Heart left ventricle (tissue), 16 donors: Measurements from ENCODE around the gene GNRH2. TPM values are rescaled to one million over a fixed set of nuclear protein-coding genes. Genes with fewer than 3 reads are reported as not detected.
A peak's percentile ranks its signal among the peaks of the same experiment; 100 is the strongest.

Source experiments
- ATAC-seq, 4 donors: fragments of 200-7000 bp; cut with Tn5 transposase; one replicate each; pipeline ENCODE4 v1.9.1; 2020 to 2022; ENCODE audit warnings: moderate library complexity in 4 of 4, mild to moderate bottlenecking in 3 of 4, moderate number of reproducible peaks in 1 of 4
- DNase-seq, 5 donors: peaks; one replicate each; pipeline ENCODE4 v3.0.0-alpha.2; 2020
- H3K27ac ChIP-seq, 12 donors: fragments of 200-600 bp; sonication (generic) in 4 of 12; one replicate each; pipeline versions ENCODE4 v1.5.0 to v1.8.0; 2016 to 2022; ENCODE audit warnings: mild to moderate bottlenecking in 2 of 12
- H3K27me3 ChIP-seq, 9 donors: fragments of 200-600 bp; sonication (generic) in 2 of 9; one replicate each; pipeline versions ENCODE4 v1.5.1 to v1.8.0; 2016 to 2022; ENCODE audit warnings: mild to moderate bottlenecking in 3 of 9
- H3K36me3 ChIP-seq, 9 donors: fragments of 200-600 bp; sonication (generic) in 2 of 9; one replicate each; pipeline versions ENCODE4 v1.5.0 to v1.8.0; 2018 to 2022; ENCODE audit warnings: mild to moderate bottlenecking in 2 of 9
- H3K4me1 ChIP-seq, 12 donors: fragments of 200-600 bp; sonication (generic) in 4 of 12; one replicate each; pipeline versions ENCODE4 v1.5.0 to v1.8.0; 2016 to 2022; ENCODE audit warnings: mild to moderate bottlenecking in 3 of 12
- H3K4me3 ChIP-seq, 12 donors: fragments of 200-600 bp; sonication (generic) in 4 of 12; one replicate each; pipeline versions ENCODE4 v1.5.0 to v1.8.0; 2017 to 2022; ENCODE audit warnings: mild to moderate bottlenecking in 9 of 12, moderate library complexity in 4 of 12
- H3K9me3 ChIP-seq, 12 donors: fragments of 200-600 bp; sonication (generic) in 4 of 12; one replicate each; pipeline versions ENCODE4 v1.5.0 to v1.8.0; 2016 to 2022; ENCODE audit warnings: mild to moderate bottlenecking in 1 of 12
- CTCF ChIP-seq, 12 donors: fragments of 200-600 bp; sonication (generic) in 4 of 12; IDR thresholded peaks; one replicate each; pipeline versions ENCODE4 v1.5.0 to v1.8.0; 2018 to 2022; ENCODE audit warnings: antibody characterized with exemption in 12 of 12, mild to moderate bottlenecking in 5 of 12
- POLR2A ChIP-seq, 2 donors: fragments of 450-650 bp; IDR thresholded peaks; one replicate each; pipeline ENCODE4 v1.6.1; 2017; ENCODE audit warnings: antibody characterized with exemption in 2 of 2, mild to moderate bottlenecking in 2 of 2, moderate library complexity in 2 of 2
- WGBS, 4 donors: extraction: QIAGEN DNeasy Blood & Tissue Kit in 2 of 4; methylation state at CpG; one replicate each; pipeline versions ENCODE4 v1.1.5 to v1.1.7; 2013 to 2018; 5-methylcytosine and 5-hydroxymethylcytosine counted together
- intact Hi-C, 10 donors: fragments of 100-400 bp; cut with DNase I; formaldehyde crosslinking; loops; one replicate each; pipeline versions ENCODE4 v1.11.1 to v1.14.2; 2022
- polyA plus RNA-seq, 2 donors: library from polyadenylated mRNA; stranded (reverse); fragments of 200-250 nt; gene quantifications; one replicate each; pipeline ENCODE4 v1.2.3, GENCODE V29; 2013
- total RNA-seq, 9 donors: library from RNA; depleted of rRNA in 2 of 9; stranded (reverse); fragments of >200 nt in 2 of 9; fragmentation: NEBNext Ultra II Directional in 3 of 9; extraction: Animal tissue kit (Norgen Biotek cat#: 25700) in 3 of 9; gene quantifications; one replicate each; pipeline versions ENCODE4 v1.1.0 to v1.2.4, GENCODE V29; 2016 to 2023
- donor health status: ischemic (EF 13 %, LVEDD 7.1; RV severe dilation, severe dysfunction).
- donor health status: healthy with polysubstance abuse.
- donor health status: DM: no; HTN: yes; CAD: no.
- donor health status: DM: no; HTN: no; CAD: no.
- donor health status: ischemic (EF 25% LVEDD 6.9; RV normal size, moderate dysfunction).
- donor health status: ischemic (EF 25% LVEDD 5.7; RV mildly dilated, moderate dysfunction).
- donor health status: healthy.
- donor health status: DM: yes; HTN: yes; CAD: no.
- donor health status: ischemic (EF 35%, LVEDD 5.7; RV mildly dilated, moderate dysfunction).
- donor health status: nonischemic (EF 11% LVEDD 7.7; RV severe dilation, severe dysfunction).
- donor health status: DM: yes; HTN: yes; CAD: no.
- donor health status: PGD.
- donor health status: ischemic (EF 29% LVEDD 5.4; RV normal size, mild dysfunction).
- donor health status: nonischemic (EF 23%, LVEDD 6.1; RV moderate dilation, normal function).

Gene GNRH2
- total and polyA plus RNA-seq, 11 donors, result 0.48 TPM; not detected in 10

GRCh38 chr20:3045816-3046676 lies 2.6 kb downstream of the GNRH2 start, which contains the start of gene MRPS26:
Gene MRPS26, plus strand, starts transcription at chr20:3046052. Its CDS starts 17 bp downstream, at chr20:3046069.
- WGBS, 4 donors, result 0% methylated on average over 74 to 104 of the region's 104 CpGs

GRCh38 chr20:3046677-3047462 lies 3.4 kb downstream of the GNRH2 start:
- intact Hi-C loops, result no loop called here
- no peaks in the 10 kb centered on the region for H3K27me3 ChIP-seq
- H3K4me1 ChIP-seq, result peaks cover 0 to 35% (median 23%) of the 10 kb centered on the region in 12 donors
- H3K27ac ChIP-seq, result peak overlapping the region in 11 of 12 donors; percentile 86 to 97 (median 93)
- H3K9me3 ChIP-seq, result no peaks in the 10 kb centered on the region
- ATAC-seq (no peak), DNase-seq (peak in 2 of 5 donors; percentile 50 to 55)
- WGBS, 4 donors, result 42 to 58% (median 45%) methylated on average over 29 to 39 of the region's 39 CpGs
- H3K36me3 ChIP-seq, result peaks cover 0 to 34% (median 25%) of the 10 kb centered on the region in 9 donors
- H3K4me3 ChIP-seq, result peak overlapping the region; percentile 58 to 99 (median 88)
- TF ChIP-seq POLR2A (IDR thresholded peaks at IDR 0.05) (no peak), CTCF (IDR thresholded peaks at IDR 0.05) (no peak)

More at GRCh38 chr20:3045816-3046676, 2.6 kb downstream of the GNRH2 start, which contains the start of gene MRPS26:
- Histone ChIP-seq H3K36me3 (peaks cover 0 to 34% (median 25%) of the 10 kb centered on the region in 9 donors), H3K4me3 (peak within 1 kb of the TSS; percentile 58 to 99 (median 88)), H3K9me3 (no peaks in the 10 kb centered on the region), H3K27ac (peak within 1 kb of the TSS; percentile 86 to 97 (median 92)), H3K4me1 (peaks cover 0 to 39% (median 26%) of the 10 kb centered on the region in 12 donors), H3K27me3 (no peaks in the 10 kb centered on the region)
- DNase-seq, result peak; percentile 92 to 97 (median 93)
- peak; percentile 86 to 96 (median 94) for ATAC-seq
- intact Hi-C loops, result no loop called here
- no peak for TF ChIP-seq CTCF (IDR thresholded peaks at IDR 0.05)
- TF ChIP-seq POLR2A (IDR thresholded peaks at IDR 0.05), result peak in 1 of 2 donors; percentile 79

- DNase-seq (no peak), ATAC-seq (no peak)
- no peaks in the 10 kb centered on the region for H3K27me3 ChIP-seq
- no peaks in the 10 kb centered on the region for H3K9me3 ChIP-seq
- intact Hi-C loops, result no loop called here
- H3K27ac ChIP-seq, result no peak overlapping the region
- peak overlapping the region in 3 of 12 donors; percentile 87 to 96 (median 93) for H3K4me3 ChIP-seq
- WGBS, 4 donors, result 82 to 85% (median 84%) methylated on average over 12 to 14 of the region's 14 CpGs
- TF ChIP-seq CTCF (IDR thresholded peaks at IDR 0.05) (no peak), POLR2A (IDR thresholded peaks at IDR 0.05) (no peak)
- H3K36me3 ChIP-seq, result peaks cover 0 to 34% (median 25%) of the 10 kb centered on the region in 9 donors
- H3K4me1 ChIP-seq, result peaks cover 0 to 28% (median 19%) of the 10 kb centered on the region in 12 donors
Measured at GRCh38 chr20:3047486-3048419, 4.3 kb downstream of the GNRH2 start.
